GM23338 (cell line): ENCODE data around the gene PER3. TPM values are rescaled to one million over a fixed set of nuclear protein-coding genes. Genes with fewer than 3 reads are reported as not detected.

Experiments
- ATAC-seq: fragments of 200-7000 bp; cut with Tn5 transposase; 3 replicates; pipeline ENCODE4 v1.9.1; 2020
- DNase-seq: peaks from one replicate; pipeline ENCODE4 v3.0.0-alpha.2; 2015; ENCODE audit warnings: low spot score
- H2AFZ ChIP-seq: fragments of 200-600 bp; sonication (generic); 2 replicates; pipeline ENCODE4 v1.8.0; 2016; ENCODE audit warnings: antibody characterized with exemption, mild to moderate bottlenecking, moderate library complexity
- H3F3A ChIP-seq: fragments of 200-600 bp; sonication (generic); replicated peaks from 2 replicates; pipeline ENCODE4 v1.8.0; 2017; ENCODE audit warnings: antibody characterized with exemption, mixed run types, low read depth
- H3K27ac ChIP-seq: fragments of 200-600 bp; sonication (generic); 2 replicates; pipeline ENCODE4 v1.6.1; 2016; ENCODE audit warnings: low read depth
- H3K27me3 ChIP-seq: fragments of 200-600 bp; sonication (generic); 2 replicates; pipeline ENCODE4 v1.8.0; 2016; ENCODE audit warnings: mild to moderate bottlenecking, mixed run types, moderate library complexity; ENCODE audit not compliant: insufficient read depth
- H3K36me3 ChIP-seq: fragments of 200-600 bp; sonication (generic); 2 replicates; pipeline ENCODE4 v1.8.0; 2016; ENCODE audit warnings: mild to moderate bottlenecking; ENCODE audit not compliant: insufficient read depth
- H3K4me1 ChIP-seq: fragments of 200-600 bp; sonication (generic); 2 replicates; pipeline ENCODE4 v1.8.0; 2016; ENCODE audit warnings: mild to moderate bottlenecking, moderate library complexity; ENCODE audit not compliant: insufficient read depth
- H3K4me2 ChIP-seq: fragments of 200-600 bp; sonication (generic); 2 replicates; pipeline ENCODE4 v1.7.1; 2017; ENCODE audit warnings: mixed run types
- H3K4me3 ChIP-seq: fragments of 200-600 bp; sonication (generic); 2 replicates; pipeline ENCODE4 v1.6.1; 2016; ENCODE audit warnings: mixed run types
- H3K79me2 ChIP-seq: fragments of 200-600 bp; sonication (generic); replicated peaks from 2 replicates; pipeline ENCODE4 v1.8.0; 2017; ENCODE audit warnings: mild to moderate bottlenecking; ENCODE audit not compliant: insufficient read depth
- H3K9me2 ChIP-seq: fragments of 200-600 bp; sonication (generic); 2 replicates; pipeline ENCODE4 v1.8.0; 2017; ENCODE audit not compliant: insufficient read depth
- H4K20me1 ChIP-seq: fragments of 200-600 bp; sonication (generic); replicated peaks from 2 replicates; pipeline ENCODE4 v1.8.0; 2017; ENCODE audit warnings: mild to moderate bottlenecking; ENCODE audit not compliant: insufficient read depth
- H3K27ac Mint-ChIP-seq: 2 replicates; pipeline ENCODE4 v1.8.0; 2020; ENCODE audit warnings: inconsistent platforms, mild to moderate bottlenecking, moderate library complexity, mixed read lengths
- H3K27me3 Mint-ChIP-seq: 3 replicates; pipeline ENCODE4 v1.8.0; 2022; ENCODE audit warnings: low read depth, mild to moderate bottlenecking, moderate library complexity, mixed read lengths, inconsistent platforms; ENCODE audit not compliant: insufficient read depth, poor library complexity
- H3K36me3 Mint-ChIP-seq: 3 replicates; pipeline ENCODE4 v1.8.0; 2021; ENCODE audit warnings: low read depth, mild to moderate bottlenecking, inconsistent platforms, moderate library complexity, mixed read lengths
- H3K4me1 Mint-ChIP-seq: 3 replicates; pipeline ENCODE4 v1.8.0; 2020; ENCODE audit warnings: mild to moderate bottlenecking, inconsistent platforms, mixed read lengths
- H3K4me3 Mint-ChIP-seq: 3 replicates; pipeline ENCODE4 v1.8.0; 2021; ENCODE audit warnings: moderate library complexity, mild to moderate bottlenecking, inconsistent platforms, mixed read lengths
- H3K9me3 Mint-ChIP-seq: 3 replicates; pipeline ENCODE4 v1.8.0; 2020; ENCODE audit warnings: moderate library complexity, mild to moderate bottlenecking, inconsistent platforms, mixed read lengths
- CREB1 ChIP-seq: fragments of 250-450 bp; sonication (Bioruptor Pico); IDR thresholded peaks from 2 replicates; pipeline ENCODE4 v1.5.0; 2020; ENCODE audit warnings: low read depth, mild to moderate bottlenecking, moderate library complexity
- EZH2 ChIP-seq: fragments of 200-600 bp; sonication (generic); IDR thresholded peaks from one replicate; pipeline ENCODE4 v1.8.0; 2017; ENCODE audit warnings: antibody characterized with exemption, mild to moderate bottlenecking, low read depth; ENCODE audit not compliant: unreplicated experiment
- JUNB ChIP-seq: IDR thresholded peaks from one replicate; pipeline ENCODE4 v1.6.1; 2016; ENCODE audit warnings: antibody characterized with exemption; ENCODE audit not compliant: unreplicated experiment
- NANOG ChIP-seq: IDR thresholded peaks from 2 replicates; pipeline ENCODE4 v1.6.1; 2016; ENCODE audit warnings: antibody characterized with exemption, borderline replicate concordance
- POLR2AphosphoS5 ChIP-seq: IDR thresholded peaks from 2 replicates; pipeline ENCODE4 v1.6.1; 2016; ENCODE audit warnings: antibody characterized with exemption, low read depth
- STAT1 ChIP-seq: IDR thresholded peaks from one replicate; pipeline ENCODE4 v1.6.1; 2016; ENCODE audit warnings: antibody characterized with exemption; ENCODE audit not compliant: unreplicated experiment
- ZNF331 ChIP-seq: fragments of 250-450 bp; sonication (Bioruptor Pico); IDR thresholded peaks from 2 replicates; pipeline ENCODE4 v1.5.0; 2020; ENCODE audit warnings: low read depth, mild to moderate bottlenecking, moderate library complexity
- polyA plus RNA-seq: library from polyadenylated mRNA; unstranded; fragments of >200 nt; fragmentation: Nextera tagmentation; extraction: Ambion mirVana; gene quantifications from 2 replicates; pipeline ENCODE4 v1.2.1, GENCODE V29; 2016
- total RNA-seq: library from RNA; depleted of rRNA; stranded (reverse); fragments of >200 nt; shearing (Covaris generic); gene quantifications from 2 replicates; pipeline ENCODE4 v1.2.3, GENCODE V29; 2014
- TF ChIP-seq, protein P1 (sequence below): fragments of 250-450 bp; sonication (Bioruptor Pico); IDR thresholded peaks from 2 replicates; pipeline ENCODE4 v1.5.0; 2020; ENCODE audit warnings: mild to moderate bottlenecking, moderate library complexity
- TF ChIP-seq, protein P2 (sequence below): IDR thresholded peaks from 2 replicates; pipeline ENCODE4 v1.6.1; 2016; ENCODE audit warnings: antibody characterized with exemption
- TF ChIP-seq, protein P3 (sequence below), 2 experiments: fragments of 200-600 bp in 1 of 2; sonication (generic) in 1 of 2; conservative IDR thresholded peaks; 2 replicates each; pipeline versions ENCODE4 v1.5.1 to v1.6.1; 2016 to 2017; ENCODE audit warnings: antibody characterized with exemption in 2 of 2, low read depth in 2 of 2, mild to moderate bottlenecking in 2 of 2, moderate library complexity in 1 of 2

Gene PER3
- total and polyA plus RNA-seq, 2 experiments from 2014 or later, result 6.1 to 16.4 TPM

DNA sequence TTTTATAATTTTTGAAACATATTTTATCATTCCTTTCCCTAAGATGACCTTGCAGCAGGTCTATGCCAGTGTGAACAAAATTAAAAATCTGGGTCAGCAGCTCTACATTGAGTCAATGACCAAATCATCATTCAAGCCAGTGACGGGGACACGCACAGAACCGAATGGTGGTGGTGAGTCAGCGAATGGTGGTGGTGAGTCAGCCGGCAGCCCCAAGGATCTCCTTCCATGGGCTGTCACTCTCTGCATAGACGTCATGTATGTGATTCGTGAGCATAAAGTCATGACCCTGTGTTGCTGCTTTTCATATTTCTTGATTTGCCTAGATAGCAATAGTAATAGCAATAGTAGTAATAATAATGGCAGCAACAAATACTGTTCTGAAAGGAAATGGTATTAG lies 26.3 kb downstream of the PER3 start:
- Histone ChIP-seq H3K4me2 (no peak overlapping the region), H2AFZ (no peak overlapping the region), H3K27ac (no peak overlapping the region), H4K20me1 (0 out of 2 replicates have a peak, but pooled peaks cover 7% of the 10 kb centered on the region), H3K27me3 (no peaks in the 10 kb centered on the region), H3K36me3 (peaks cover 22% of the 10 kb centered on the region; the same call in 1 of the 2 replicates), H3K9me2 (no peaks in the 10 kb centered on the region), H3K79me2 (no peaks in the 10 kb centered on the region), H3K4me1 (no peaks in the 10 kb centered on the region), H3F3A (no peaks in the 10 kb centered on the region), H3K4me3 (no peak overlapping the region)
- H3K4me3 Mint-ChIP-seq, result no peak overlapping the region
- H3K27ac Mint-ChIP-seq, result no peak overlapping the region
- peaks cover 40% of the 10 kb centered on the region for H3K36me3 Mint-ChIP-seq
- no peaks in the 10 kb centered on the region for H3K27me3 Mint-ChIP-seq
- ATAC-seq (no peak), DNase-seq (no peak)
- TF ChIP-seq, protein P1, sequence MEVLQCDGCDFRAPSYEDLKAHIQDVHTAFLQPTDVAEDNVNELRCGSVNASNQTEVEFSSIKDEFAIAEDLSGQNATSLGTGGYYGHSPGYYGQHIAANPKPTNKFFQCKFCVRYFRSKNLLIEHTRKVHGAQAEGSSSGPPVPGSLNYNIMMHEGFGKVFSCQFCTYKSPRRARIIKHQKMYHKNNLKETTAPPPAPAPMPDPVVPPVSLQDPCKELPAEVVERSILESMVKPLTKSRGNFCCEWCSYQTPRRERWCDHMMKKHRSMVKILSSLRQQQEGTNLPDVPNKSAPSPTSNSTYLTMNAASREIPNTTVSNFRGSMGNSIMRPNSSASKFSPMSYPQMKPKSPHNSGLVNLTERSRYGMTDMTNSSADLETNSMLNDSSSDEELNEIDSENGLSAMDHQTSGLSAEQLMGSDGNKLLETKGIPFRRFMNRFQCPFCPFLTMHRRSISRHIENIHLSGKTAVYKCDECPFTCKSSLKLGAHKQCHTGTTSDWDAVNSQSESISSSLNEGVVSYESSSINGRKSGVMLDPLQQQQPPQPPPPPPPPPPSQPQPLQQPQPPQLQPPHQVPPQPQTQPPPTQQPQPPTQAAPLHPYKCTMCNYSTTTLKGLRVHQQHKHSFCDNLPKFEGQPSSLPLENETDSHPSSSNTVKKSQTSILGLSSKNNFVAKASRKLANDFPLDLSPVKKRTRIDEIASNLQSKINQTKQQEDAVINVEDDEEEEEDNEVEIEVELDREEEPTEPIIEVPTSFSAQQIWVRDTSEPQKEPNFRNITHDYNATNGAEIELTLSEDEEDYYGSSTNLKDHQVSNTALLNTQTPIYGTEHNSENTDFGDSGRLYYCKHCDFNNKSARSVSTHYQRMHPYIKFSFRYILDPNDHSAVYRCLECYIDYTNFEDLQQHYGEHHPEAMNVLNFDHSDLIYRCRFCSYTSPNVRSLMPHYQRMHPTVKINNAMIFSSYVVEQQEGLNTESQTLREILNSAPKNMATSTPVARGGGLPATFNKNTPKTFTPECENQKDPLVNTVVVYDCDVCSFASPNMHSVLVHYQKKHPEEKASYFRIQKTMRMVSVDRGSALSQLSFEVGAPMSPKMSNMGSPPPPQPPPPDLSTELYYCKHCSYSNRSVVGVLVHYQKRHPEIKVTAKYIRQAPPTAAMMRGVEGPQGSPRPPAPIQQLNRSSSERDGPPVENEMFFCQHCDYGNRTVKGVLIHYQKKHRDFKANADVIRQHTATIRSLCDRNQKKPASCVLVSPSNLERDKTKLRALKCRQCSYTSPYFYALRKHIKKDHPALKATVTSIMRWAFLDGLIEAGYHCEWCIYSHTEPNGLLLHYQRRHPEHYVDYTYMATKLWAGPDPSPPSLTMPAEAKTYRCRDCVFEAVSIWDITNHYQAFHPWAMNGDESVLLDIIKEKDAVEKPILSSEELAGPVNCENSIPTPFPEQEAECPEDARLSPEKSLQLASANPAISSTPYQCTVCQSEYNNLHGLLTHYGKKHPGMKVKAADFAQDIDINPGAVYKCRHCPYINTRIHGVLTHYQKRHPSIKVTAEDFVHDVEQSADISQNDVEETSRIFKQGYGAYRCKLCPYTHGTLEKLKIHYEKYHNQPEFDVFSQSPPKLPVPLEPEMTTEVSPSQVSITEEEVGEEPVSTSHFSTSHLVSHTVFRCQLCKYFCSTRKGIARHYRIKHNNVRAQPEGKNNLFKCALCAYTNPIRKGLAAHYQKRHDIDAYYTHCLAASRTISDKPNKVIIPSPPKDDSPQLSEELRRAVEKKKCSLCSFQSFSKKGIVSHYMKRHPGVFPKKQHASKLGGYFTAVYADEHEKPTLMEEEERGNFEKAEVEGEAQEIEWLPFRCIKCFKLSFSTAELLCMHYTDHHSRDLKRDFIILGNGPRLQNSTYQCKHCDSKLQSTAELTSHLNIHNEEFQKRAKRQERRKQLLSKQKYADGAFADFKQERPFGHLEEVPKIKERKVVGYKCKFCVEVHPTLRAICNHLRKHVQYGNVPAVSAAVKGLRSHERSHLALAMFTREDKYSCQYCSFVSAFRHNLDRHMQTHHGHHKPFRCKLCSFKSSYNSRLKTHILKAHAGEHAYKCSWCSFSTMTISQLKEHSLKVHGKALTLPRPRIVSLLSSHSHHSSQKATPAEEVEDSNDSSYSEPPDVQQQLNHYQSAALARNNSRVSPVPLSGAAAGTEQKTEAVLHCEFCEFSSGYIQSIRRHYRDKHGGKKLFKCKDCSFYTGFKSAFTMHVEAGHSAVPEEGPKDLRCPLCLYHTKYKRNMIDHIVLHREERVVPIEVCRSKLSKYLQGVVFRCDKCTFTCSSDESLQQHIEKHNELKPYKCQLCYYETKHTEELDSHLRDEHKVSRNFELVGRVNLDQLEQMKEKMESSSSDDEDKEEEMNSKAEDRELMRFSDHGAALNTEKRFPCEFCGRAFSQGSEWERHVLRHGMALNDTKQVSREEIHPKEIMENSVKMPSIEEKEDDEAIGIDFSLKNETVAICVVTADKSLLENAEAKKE (CRISPR knock-in tag), result no peak
- TF ChIP-seq NANOG, result no peak
- no peak for TF ChIP-seq CREB1 (CRISPR knock-in tag)
- TF ChIP-seq POLR2AphosphoS5, result no peak
- no peak for TF ChIP-seq EZH2
- TF ChIP-seq, protein P2, sequence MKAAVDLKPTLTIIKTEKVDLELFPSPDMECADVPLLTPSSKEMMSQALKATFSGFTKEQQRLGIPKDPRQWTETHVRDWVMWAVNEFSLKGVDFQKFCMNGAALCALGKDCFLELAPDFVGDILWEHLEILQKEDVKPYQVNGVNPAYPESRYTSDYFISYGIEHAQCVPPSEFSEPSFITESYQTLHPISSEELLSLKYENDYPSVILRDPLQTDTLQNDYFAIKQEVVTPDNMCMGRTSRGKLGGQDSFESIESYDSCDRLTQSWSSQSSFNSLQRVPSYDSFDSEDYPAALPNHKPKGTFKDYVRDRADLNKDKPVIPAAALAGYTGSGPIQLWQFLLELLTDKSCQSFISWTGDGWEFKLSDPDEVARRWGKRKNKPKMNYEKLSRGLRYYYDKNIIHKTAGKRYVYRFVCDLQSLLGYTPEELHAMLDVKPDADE, result no peak
- no peak for TF ChIP-seq ZNF331 (CRISPR knock-in tag)
- no peak for TF ChIP-seq JUNB
- TF ChIP-seq, protein P3, sequence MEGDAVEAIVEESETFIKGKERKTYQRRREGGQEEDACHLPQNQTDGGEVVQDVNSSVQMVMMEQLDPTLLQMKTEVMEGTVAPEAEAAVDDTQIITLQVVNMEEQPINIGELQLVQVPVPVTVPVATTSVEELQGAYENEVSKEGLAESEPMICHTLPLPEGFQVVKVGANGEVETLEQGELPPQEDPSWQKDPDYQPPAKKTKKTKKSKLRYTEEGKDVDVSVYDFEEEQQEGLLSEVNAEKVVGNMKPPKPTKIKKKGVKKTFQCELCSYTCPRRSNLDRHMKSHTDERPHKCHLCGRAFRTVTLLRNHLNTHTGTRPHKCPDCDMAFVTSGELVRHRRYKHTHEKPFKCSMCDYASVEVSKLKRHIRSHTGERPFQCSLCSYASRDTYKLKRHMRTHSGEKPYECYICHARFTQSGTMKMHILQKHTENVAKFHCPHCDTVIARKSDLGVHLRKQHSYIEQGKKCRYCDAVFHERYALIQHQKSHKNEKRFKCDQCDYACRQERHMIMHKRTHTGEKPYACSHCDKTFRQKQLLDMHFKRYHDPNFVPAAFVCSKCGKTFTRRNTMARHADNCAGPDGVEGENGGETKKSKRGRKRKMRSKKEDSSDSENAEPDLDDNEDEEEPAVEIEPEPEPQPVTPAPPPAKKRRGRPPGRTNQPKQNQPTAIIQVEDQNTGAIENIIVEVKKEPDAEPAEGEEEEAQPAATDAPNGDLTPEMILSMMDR (conservative IDR thresholded peaks at IDR 0.05; ENCODE audit: low read depth in 2 of 2), result no peak
- TF ChIP-seq STAT1, result no peak
- no peaks in the 10 kb centered on the region for H3K4me1 Mint-ChIP-seq
- H3K9me3 Mint-ChIP-seq, result peaks cover 16% of the 10 kb centered on the region
